ENCODE results near the gene GYS1. TPM values are rescaled to one million over a fixed set of nuclear protein-coding genes. Genes with fewer than 3 reads are reported as not detected.
"Not testable (repeated sequence)": the region's sequence is repeated elsewhere in the genome, so short reads cannot be mapped to it uniquely, and the experiment has no call there.

Gene GYS1
- 14.1 and 18.2 TPM in 2 replicates for total RNA-seq (2014; rRNA removed; shearing (Covaris generic))

GRCh38 chr19:48993175-48994034, at the start of gene GYS1, which contains the start of gene RUVBL2:
TSS of gene GYS1 (minus strand) at chr19:48993309. CDS start at chr19:48993112, 197 bp downstream.
TSS of gene RUVBL2 (plus strand) at chr19:48993887. CDS start at chr19:48993912, 25 bp downstream.
- peak; percentile 92 for DNase-seq (ENCODE audit: low spot score)

DNA sequence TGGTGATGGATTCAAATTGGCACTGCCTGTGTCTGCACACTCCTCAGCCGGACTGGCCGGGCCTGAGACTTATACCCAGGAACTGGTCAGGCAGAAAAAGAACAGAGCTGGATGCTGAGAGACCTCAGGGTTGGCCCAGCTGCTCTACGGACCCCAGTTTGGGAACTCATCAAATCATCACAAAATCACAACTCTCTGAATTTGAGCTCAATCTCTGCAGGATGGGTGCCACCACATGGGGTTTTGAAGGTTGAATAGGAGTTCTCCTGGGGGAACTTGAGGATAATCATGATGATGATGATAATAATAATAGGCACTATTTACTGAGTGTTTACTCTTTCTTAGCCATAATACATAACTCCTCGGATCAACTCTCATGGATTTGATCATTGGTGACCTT, 49.6 kb upstream of the GYS1 start:
- DNase-seq (ENCODE audit: low spot score), result not testable (repeated sequence)

DNA sequence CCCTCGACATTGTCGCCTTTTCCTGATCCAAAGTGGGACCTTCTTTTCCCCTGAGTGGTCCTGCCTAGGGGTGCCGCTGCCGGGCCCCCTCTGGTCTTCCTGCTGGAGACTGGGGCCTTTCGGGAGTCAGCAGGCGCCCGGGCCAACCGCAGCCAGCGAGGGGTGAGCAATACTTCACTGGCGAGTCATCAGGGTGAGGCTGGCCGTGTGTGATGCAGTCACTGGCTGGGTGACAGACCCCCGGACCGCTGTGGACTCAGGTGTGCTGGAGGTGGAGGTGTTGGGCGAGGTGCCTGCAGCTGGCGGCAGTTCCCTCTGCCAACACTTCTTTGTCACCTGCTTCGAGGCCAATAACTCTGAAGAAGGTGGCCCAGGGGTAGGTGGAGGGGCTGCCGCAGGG, 49.1 kb upstream of the GYS1 start:
- peak; percentile 57 for DNase-seq (ENCODE audit: low spot score)

DNA sequence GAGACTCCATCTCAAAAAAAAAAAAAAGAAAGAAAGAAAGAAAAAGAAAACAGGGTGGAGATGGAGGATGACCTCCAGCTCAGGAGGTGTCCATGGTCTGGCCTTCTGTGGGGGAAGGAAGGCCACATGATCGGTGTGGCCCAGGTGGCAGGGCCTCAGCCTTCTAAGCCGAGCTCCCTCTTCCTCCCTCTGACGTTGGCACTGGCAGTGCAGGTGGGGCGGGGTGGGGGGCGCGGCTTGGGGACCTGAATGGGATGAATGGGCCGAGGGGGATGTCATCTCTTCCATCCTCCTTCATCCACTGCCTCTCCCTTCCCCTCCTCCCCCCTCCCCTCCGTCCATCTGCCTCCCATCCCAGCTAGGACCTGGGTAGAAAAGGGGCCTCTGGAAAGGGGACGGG, 46.6 kb upstream of the GYS1 start:
- not testable (repeated sequence) for DNase-seq (ENCODE audit: low spot score)

DNA sequence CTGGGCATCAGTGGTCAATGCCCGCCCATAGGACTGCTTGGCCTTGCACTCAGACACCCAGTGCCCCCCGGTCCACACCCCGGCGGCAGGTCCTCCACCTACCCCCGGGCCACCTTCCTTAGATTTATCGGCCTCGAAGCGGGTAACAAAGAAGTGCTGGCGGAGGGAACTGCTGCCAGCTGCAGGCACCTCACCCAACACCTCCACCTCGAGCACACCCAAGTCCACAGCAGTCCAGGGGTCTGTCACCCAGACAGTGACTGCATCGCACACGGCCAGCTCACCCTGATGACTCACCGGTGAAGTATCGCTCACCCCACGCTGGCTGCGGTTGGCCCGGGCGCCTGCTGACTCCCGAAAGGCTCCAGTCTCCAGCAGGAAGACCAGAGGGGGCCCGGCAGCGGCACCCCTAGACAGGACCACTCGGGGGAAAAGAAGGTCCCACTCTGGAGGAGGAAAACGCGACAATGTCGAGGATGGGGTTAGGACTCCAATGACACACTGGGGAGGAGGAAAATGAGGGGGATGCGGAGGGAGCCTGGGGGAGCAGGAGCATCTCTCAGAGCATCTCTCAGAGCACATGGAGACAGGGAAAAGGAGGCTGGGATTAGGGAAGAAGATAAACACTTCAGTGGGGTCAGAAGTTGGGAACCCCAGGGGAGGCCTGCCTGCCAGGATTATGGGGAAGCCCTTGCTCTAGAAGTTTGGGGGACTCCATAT, 45.6 kb upstream of the GYS1 start:
- DNase-seq (ENCODE audit: low spot score), result peak; percentile 72

GRCh38 chr19:49038111-49038510, 45.0 kb upstream of the GYS1 start:
- DNase-seq (ENCODE audit: low spot score), result not testable (repeated sequence)

DNA sequence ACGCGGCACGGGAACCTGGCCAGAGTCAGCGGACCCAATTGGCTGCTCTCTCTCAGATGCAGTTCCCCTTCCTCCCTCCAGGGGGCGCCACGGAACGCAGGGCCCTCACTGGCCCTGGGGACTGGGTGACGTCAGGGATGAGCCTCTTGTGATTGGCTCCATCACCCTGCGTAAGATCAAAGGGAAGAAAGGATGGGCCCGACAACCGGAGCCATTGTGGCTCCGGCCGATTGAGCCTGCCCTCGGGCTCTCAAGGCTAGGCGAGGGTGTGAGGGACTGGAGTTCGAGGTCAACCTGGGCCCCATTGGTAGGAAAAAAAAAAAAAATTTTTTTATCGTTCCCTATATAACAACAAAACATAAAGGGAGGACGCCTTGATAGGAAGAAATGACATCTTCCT, 43.7 kb upstream of the GYS1 start, which contains the start of gene CGB1:
Gene CGB1 (minus strand): TSS at position 81 of the 400 bp plus-strand sequence. CDS start 184 bp downstream, outside the sequence.
- not testable (repeated sequence) for DNase-seq (ENCODE audit: low spot score)

DNA sequence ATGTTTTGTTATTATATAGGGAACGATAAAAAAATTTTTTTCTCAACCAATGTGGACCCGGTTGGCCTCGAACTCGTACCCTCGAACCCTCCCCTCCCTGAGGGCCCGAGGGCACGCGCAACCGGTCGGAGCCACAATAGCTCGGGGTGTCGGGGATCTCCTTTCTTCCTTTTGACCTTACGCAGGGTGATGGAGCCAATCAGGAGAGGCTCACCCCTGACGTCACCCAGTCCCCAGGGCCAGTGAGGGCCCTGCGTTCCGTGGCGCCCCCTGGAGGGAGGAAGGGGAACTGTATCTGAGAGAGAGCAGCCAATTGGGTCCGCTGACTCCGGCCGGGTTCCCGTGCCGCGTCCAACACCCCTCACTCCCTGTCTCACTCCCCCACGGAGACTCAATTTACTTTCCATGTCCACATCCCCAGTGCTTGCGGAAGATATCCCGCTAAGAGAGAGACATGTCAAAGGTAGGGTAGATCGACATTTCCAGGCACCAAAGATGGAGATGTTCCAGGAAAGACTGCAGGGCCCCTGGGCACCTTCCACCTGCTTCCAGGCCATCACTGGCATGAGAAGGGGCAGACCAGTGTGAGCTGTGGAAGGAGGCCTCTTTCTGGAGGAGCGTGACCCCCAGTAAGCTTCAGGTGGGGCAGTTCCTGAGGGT, 38.7 kb upstream of the GYS1 start, which contains the start of gene CGB2:
Gene CGB2 (plus strand): TSS at position 249 of the 660 bp plus-strand sequence. CDS start 206 bp downstream, at position 455.
- not testable (repeated sequence) for DNase-seq (ENCODE audit: low spot score)

- DNase-seq (ENCODE audit: low spot score), result not testable (repeated sequence)
Measured at GRCh38 chr19:49030323-49030722, 37.2 kb upstream of the GYS1 start.

GRCh38 chr19:49029749-49030148, 36.6 kb upstream of the GYS1 start:
- DNase-seq (ENCODE audit: low spot score), result peak; percentile 29

- not testable (repeated sequence) for DNase-seq (ENCODE audit: low spot score)
Measured at GRCh38 chr19:49028686-49029085, 35.6 kb upstream of the GYS1 start.

GRCh38 chr19:49025599-49025998, 32.5 kb upstream of the GYS1 start:
- DNase-seq (ENCODE audit: low spot score), result not testable (repeated sequence)

- DNase-seq (ENCODE audit: low spot score), result not testable (repeated sequence)
Measured at GRCh38 chr19:49025088-49025487, 32.0 kb upstream of the GYS1 start.

DNA sequence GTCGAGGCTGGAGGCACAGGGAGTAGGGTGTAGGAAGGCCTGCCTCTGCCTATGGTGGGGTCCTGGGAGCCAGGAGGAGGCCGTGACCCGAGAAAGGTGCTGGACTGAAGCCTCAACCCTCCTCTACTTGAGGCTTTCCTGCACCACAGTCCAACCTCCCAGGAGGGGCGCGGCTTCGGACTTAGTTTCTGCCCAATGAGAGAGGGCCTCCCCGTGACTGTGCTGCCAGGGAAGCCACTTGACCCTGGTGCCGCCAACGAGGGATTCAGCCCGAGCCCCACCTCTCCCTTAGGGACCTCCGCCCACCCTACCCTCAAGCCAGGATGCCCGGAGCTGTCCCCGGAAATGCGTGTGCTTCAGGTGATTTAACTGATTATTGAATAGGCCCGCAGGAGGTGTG, 31.1 kb upstream of the GYS1 start, which contains the start of gene CGB3:
Gene CGB3 (minus strand): TSS at position 101 of the 400 bp plus-strand sequence. CDS start 362 bp downstream, outside the sequence.
- DNase-seq (ENCODE audit: low spot score), result not testable (repeated sequence)

- DNase-seq (ENCODE audit: low spot score), result no peak
Measured at GRCh38 chr19:49022116-49022515, 29.0 kb upstream of the GYS1 start.

DNA sequence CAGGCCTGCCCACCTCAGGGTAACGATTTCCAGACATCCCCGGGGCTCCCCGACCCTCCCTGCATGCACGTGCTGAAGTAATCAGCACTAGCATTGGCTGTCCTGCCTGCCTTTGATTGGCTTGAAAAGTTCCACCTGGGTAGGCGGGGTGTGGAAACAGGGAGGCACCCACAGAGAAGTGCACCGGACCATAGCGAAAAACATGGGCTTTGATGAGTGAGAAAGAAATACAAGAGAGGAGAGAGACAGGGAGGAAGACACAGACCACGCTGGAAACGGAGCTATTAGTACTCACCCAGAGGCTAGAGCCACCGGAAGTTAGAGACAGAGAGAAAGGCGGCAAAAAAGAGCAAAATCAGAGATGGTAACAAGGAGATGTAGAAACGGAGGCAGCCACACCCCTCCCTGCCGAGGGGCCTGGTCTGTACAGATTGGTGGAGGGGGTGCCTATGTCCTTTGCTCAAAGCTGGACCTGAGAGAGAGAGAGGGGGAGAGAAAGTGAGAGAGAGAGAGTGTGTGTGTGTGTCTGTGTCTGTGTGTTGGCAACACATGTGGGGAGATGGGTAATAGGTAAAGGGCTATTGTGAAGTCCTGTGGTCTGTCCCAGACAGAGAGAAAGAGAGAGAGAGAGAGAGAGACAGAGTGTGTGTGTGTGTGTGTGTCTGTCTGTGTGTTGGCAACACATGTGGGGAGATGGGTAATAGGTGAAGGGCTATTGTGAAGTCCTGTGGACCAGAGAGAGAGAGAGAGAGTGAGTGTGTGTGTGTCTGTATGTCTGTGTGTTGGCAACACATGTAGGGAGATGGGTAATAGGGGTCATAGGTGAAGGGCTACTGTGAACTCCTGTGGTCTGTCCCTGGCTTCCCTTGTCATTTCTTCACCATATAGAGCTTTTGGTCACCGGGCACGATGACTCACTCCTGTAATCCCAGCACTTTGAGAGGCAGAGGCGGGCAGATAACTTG, 28.1 kb upstream of the GYS1 start:
- DNase-seq (ENCODE audit: low spot score), result peak; percentile 55

- DNase-seq (ENCODE audit: low spot score), result no peak
Measured at GRCh38 chr19:49020342-49020741, 27.2 kb upstream of the GYS1 start.

GRCh38 chr19:49019242-49019932, 26.3 kb upstream of the GYS1 start:
- no peak for DNase-seq (ENCODE audit: low spot score)

- not testable (repeated sequence) for DNase-seq (ENCODE audit: low spot score)
Measured at GRCh38 chr19:49018388-49019241, 25.5 kb upstream of the GYS1 start.
